WTC11 (cell line): ENCODE measurements around the gene TMEM121. TPM values are rescaled to one million over a fixed set of nuclear protein-coding genes. Genes with fewer than 3 reads are reported as not detected.
A peak's percentile ranks its signal among the peaks of the same experiment; 100 is the strongest.

Source experiments
- ATAC-seq: fragments of 200-7000 bp; cut with Tn5 transposase; 2 replicates; pipeline ENCODE4 v1.10.0; 2021; ENCODE audit warnings: mild to moderate bottlenecking, moderate library complexity
- CTCF ChIA-PET: fragments of 300-600 bp; sonication (Branson Sonifier 250); formaldehyde crosslinking; loops from one replicate; lab custom pipeline; 2021; ENCODE audit warnings: antibody characterized with exemption; lab: Charles Lee
- POLR2A ChIA-PET: fragments of 350-600 bp; sonication (Branson Sonifier 250); formaldehyde crosslinking; loops from one replicate; lab custom pipeline; 2021; ENCODE audit warnings: antibody characterized with exemption; lab: Charles Lee
- DNase-seq: peaks from one replicate; pipeline ENCODE4 v3.0.0; 2021; ENCODE audit warnings: low spot score
- H3K27ac Mint-ChIP-seq: 2 replicates; pipeline ENCODE4 v1.8.0; 2021; ENCODE audit warnings: mixed read lengths
- H3K27me3 Mint-ChIP-seq: 2 replicates; pipeline ENCODE4 v1.8.0; 2021; ENCODE audit warnings: low read depth, mild to moderate bottlenecking, moderate library complexity, mixed read lengths
- H3K36me3 Mint-ChIP-seq: 2 replicates; pipeline ENCODE4 v1.8.0; 2021; ENCODE audit warnings: mixed read lengths
- H3K4me1 Mint-ChIP-seq: 2 replicates; pipeline ENCODE4 v1.8.0; 2022; ENCODE audit warnings: mixed read lengths
- H3K4me3 Mint-ChIP-seq: 2 replicates; pipeline ENCODE4 v1.8.0; 2021; ENCODE audit warnings: mild to moderate bottlenecking, moderate library complexity, mixed read lengths
- H3K9me3 Mint-ChIP-seq: 2 replicates; pipeline ENCODE4 v1.8.0; 2021; ENCODE audit warnings: mixed read lengths
- ATF2 ChIP-seq: sonication (generic); formaldehyde crosslinking; IDR thresholded peaks from 2 replicates; pipeline ENCODE4 v1.8.1; 2022; ENCODE audit warnings: low read depth, missing genetic modification reagents, borderline replicate concordance
- E2F5 ChIP-seq: sonication (generic); formaldehyde crosslinking; IDR thresholded peaks from 2 replicates; pipeline ENCODE4 v1.8.1; 2022; ENCODE audit warnings: mild to moderate bottlenecking, moderate library complexity, missing genetic modification reagents
- ELF4 ChIP-seq: sonication (generic); formaldehyde crosslinking; IDR thresholded peaks from 2 replicates; pipeline ENCODE4 v1.8.1; 2022; ENCODE audit warnings: low read depth, mild to moderate bottlenecking, moderate library complexity, missing genetic modification reagents
- FOXJ3 ChIP-seq: sonication (generic); formaldehyde crosslinking; IDR thresholded peaks from 2 replicates; pipeline ENCODE4 v1.9.0; 2021; ENCODE audit warnings: missing genetic modification reagents, mild to moderate bottlenecking, borderline replicate concordance
- GRHL2 ChIP-seq: fragments of 250-450 bp; sonication (Bioruptor Pico); IDR thresholded peaks from 2 replicates; pipeline ENCODE4 v1.8.0; 2022; ENCODE audit warnings: mild to moderate bottlenecking, moderate library complexity; ENCODE audit not compliant: insufficient replicate concordance, severe bottlenecking
- GTF2I ChIP-seq: fragments of 250-450 bp; sonication (Bioruptor Pico); conservative IDR thresholded peaks from 2 replicates; pipeline ENCODE4 v1.4.0; 2021; ENCODE audit warnings: mild to moderate bottlenecking
- MXD4 ChIP-seq: fragments of 250-450 bp; sonication (Bioruptor Pico); IDR thresholded peaks from 2 replicates; pipeline ENCODE4 v1.8.0; 2021; ENCODE audit warnings: mild to moderate bottlenecking, moderate library complexity, borderline replicate concordance
- NR3C1 ChIP-seq: sonication (generic); formaldehyde crosslinking; conservative IDR thresholded peaks from 2 replicates; pipeline ENCODE4 v1.8.1; 2023; ENCODE audit warnings: low read depth, mild to moderate bottlenecking, missing genetic modification reagents
- SMAD3 ChIP-seq: sonication (generic); formaldehyde crosslinking; IDR thresholded peaks from 2 replicates; pipeline ENCODE4 v1.8.0; 2022; ENCODE audit warnings: missing genetic modification reagents, mild to moderate bottlenecking, borderline replicate concordance
- ZNF121 ChIP-seq: sonication (generic); formaldehyde crosslinking; IDR thresholded peaks from 2 replicates; pipeline ENCODE4 v1.8.0; 2023; ENCODE audit warnings: missing genetic modification reagents
- ZNF396 ChIP-seq: fragments of 250-450 bp; sonication (Bioruptor Pico); IDR thresholded peaks from 2 replicates; pipeline ENCODE4 v1.8.0; 2021; ENCODE audit warnings: mild to moderate bottlenecking, moderate library complexity, borderline replicate concordance
- ZNF532 ChIP-seq: fragments of 250-450 bp; sonication (Bioruptor Pico); IDR thresholded peaks from 2 replicates; pipeline ENCODE4 v1.9.0; 2021; ENCODE audit warnings: mild to moderate bottlenecking, borderline replicate concordance
- total RNA-seq: library from RNA; stranded (reverse); gene quantifications from 3 replicates; pipeline ENCODE4 v1.2.3, GENCODE V29; 2021
- TF ChIP-seq, protein P1 (sequence below): fragments of 250-450 bp; sonication (Bioruptor Pico); IDR thresholded peaks from 2 replicates; pipeline ENCODE4 v1.9.0; 2021; ENCODE audit warnings: moderate library complexity, mild to moderate bottlenecking, inconsistent platforms, borderline replicate concordance
- TF ChIP-seq, protein P2 (sequence below): sonication (generic); formaldehyde crosslinking; IDR thresholded peaks from 2 replicates; pipeline ENCODE4 v1.8.1; 2023; ENCODE audit warnings: mild to moderate bottlenecking, missing genetic modification reagents
- TF ChIP-seq, protein P3 (sequence below): sonication (generic); formaldehyde crosslinking; IDR thresholded peaks from 2 replicates; pipeline ENCODE4 v1.8.1; 2022; ENCODE audit warnings: low read depth, mild to moderate bottlenecking, moderate library complexity, missing genetic modification reagents, borderline replicate concordance
- TF ChIP-seq, protein P4 (sequence below): sonication (generic); formaldehyde crosslinking; IDR thresholded peaks from 2 replicates; pipeline ENCODE4 v1.8.0; 2022; ENCODE audit warnings: missing genetic modification reagents

The TMEM121 gene
- total RNA-seq, 1 experiment from 2014 or later: 0.81 TPM

GRCh38 chr14:105486163-105486973, 40.0 kb upstream of the TMEM121 start, which contains the start of gene CRIP1:
Gene CRIP1 (plus strand): TSS chr14:105486886. CDS start chr14:105487260, 374 bp downstream.
- peak within 1 kb of the TSS; percentile 53 for H3K4me3 Mint-ChIP-seq
- no peak for TF ChIP-seq ZNF396 (CRISPR knock-in tag)
- TF ChIP-seq, protein P1, sequence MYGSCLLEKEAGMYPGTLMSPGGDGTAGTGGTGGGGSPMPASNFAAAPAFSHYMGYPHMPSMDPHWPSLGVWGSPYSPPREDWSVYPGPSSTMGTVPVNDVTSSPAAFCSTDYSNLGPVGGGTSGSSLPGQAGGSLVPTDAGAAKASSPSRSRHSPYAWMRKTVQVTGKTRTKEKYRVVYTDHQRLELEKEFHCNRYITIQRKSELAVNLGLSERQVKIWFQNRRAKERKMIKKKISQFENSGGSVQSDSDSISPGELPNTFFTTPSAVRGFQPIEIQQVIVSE: no peak
- TF ChIP-seq SMAD3 (CRISPR knock-in tag): no peak
- TF ChIP-seq ATF2 (CRISPR knock-in tag): no peak
- TF ChIP-seq, protein P2, sequence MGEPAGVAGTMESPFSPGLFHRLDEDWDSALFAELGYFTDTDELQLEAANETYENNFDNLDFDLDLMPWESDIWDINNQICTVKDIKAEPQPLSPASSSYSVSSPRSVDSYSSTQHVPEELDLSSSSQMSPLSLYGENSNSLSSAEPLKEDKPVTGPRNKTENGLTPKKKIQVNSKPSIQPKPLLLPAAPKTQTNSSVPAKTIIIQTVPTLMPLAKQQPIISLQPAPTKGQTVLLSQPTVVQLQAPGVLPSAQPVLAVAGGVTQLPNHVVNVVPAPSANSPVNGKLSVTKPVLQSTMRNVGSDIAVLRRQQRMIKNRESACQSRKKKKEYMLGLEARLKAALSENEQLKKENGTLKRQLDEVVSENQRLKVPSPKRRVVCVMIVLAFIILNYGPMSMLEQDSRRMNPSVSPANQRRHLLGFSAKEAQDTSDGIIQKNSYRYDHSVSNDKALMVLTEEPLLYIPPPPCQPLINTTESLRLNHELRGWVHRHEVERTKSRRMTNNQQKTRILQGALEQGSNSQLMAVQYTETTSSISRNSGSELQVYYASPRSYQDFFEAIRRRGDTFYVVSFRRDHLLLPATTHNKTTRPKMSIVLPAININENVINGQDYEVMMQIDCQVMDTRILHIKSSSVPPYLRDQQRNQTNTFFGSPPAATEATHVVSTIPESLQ (CRISPR knock-in tag): no peak
- TF ChIP-seq, protein P3, sequence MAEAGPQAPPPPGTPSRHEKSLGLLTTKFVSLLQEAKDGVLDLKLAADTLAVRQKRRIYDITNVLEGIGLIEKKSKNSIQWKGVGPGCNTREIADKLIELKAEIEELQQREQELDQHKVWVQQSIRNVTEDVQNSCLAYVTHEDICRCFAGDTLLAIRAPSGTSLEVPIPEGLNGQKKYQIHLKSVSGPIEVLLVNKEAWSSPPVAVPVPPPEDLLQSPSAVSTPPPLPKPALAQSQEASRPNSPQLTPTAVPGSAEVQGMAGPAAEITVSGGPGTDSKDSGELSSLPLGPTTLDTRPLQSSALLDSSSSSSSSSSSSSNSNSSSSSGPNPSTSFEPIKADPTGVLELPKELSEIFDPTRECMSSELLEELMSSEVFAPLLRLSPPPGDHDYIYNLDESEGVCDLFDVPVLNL: no peak
- no peak for TF ChIP-seq FOXJ3
- TF ChIP-seq ELF4 (CRISPR knock-in tag): no peak
- TF ChIP-seq GTF2I (CRISPR knock-in tag): no peak
- TF ChIP-seq, protein P4, sequence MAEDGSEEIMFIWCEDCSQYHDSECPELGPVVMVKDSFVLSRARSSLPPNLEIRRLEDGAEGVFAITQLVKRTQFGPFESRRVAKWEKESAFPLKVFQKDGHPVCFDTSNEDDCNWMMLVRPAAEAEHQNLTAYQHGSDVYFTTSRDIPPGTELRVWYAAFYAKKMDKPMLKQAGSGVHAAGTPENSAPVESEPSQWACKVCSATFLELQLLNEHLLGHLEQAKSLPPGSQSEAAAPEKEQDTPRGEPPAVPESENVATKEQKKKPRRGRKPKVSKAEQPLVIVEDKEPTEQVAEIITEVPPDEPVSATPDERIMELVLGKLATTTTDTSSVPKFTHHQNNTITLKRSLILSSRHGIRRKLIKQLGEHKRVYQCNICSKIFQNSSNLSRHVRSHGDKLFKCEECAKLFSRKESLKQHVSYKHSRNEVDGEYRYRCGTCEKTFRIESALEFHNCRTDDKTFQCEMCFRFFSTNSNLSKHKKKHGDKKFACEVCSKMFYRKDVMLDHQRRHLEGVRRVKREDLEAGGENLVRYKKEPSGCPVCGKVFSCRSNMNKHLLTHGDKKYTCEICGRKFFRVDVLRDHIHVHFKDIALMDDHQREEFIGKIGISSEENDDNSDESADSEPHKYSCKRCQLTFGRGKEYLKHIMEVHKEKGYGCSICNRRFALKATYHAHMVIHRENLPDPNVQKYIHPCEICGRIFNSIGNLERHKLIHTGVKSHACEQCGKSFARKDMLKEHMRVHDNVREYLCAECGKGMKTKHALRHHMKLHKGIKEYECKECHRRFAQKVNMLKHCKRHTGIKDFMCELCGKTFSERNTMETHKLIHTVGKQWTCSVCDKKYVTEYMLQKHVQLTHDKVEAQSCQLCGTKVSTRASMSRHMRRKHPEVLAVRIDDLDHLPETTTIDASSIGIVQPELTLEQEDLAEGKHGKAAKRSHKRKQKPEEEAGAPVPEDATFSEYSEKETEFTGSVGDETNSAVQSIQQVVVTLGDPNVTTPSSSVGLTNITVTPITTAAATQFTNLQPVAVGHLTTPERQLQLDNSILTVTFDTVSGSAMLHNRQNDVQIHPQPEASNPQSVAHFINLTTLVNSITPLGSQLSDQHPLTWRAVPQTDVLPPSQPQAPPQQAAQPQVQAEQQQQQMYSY (CRISPR knock-in tag): no peak
- TF ChIP-seq ZNF121 (CRISPR knock-in tag): no peak
- no peak for TF ChIP-seq GRHL2 (CRISPR knock-in tag)
- TF ChIP-seq E2F5: no peak
- no peak for TF ChIP-seq MXD4
- no peak for TF ChIP-seq NR3C1 (CRISPR knock-in tag)
- TF ChIP-seq ZNF532 (CRISPR knock-in tag): no peak
- ATAC-seq: no peak
- H3K9me3 Mint-ChIP-seq: no peaks in the 10 kb centered on the region
- H3K4me1 Mint-ChIP-seq: peaks cover 12% of the 10 kb centered on the region
- POLR2A ChIA-PET: interaction anchor here (0.5 kb wide), 1 partner anchor 178 kb away, joined by 4 read pairs; no protein-coding TSS in a partner anchor
- DNase-seq: no peak
- CTCF ChIA-PET: interaction anchor here (0.6 to 1.9 kb wide), 15 partner anchors 10 to 416 kb away, joined by 3 to 14 read pairs (median 4); partner anchors contain the start of gene BTBD6
- H3K27me3 Mint-ChIP-seq: peaks cover 72% of the 10 kb centered on the region
- H3K36me3 Mint-ChIP-seq: no peaks in the 10 kb centered on the region
- H3K27ac Mint-ChIP-seq: no peak within 1 kb of the TSS
